Measurements from ENCODE around the gene ADARB1.
A peak's percentile ranks its signal among the peaks of the same experiment; 100 is the strongest.

ADARB1 gene

GRCh38 chr21:45263534-45263933, 189.2 kb downstream of the ADARB1 start:
- H3K27me3 Mint-ChIP-seq = no peaks in the 10 kb centered on the region
- H3K27ac Mint-ChIP-seq = no peak overlapping the region
- no peak overlapping the region for H3K4me3 Mint-ChIP-seq

DNA sequence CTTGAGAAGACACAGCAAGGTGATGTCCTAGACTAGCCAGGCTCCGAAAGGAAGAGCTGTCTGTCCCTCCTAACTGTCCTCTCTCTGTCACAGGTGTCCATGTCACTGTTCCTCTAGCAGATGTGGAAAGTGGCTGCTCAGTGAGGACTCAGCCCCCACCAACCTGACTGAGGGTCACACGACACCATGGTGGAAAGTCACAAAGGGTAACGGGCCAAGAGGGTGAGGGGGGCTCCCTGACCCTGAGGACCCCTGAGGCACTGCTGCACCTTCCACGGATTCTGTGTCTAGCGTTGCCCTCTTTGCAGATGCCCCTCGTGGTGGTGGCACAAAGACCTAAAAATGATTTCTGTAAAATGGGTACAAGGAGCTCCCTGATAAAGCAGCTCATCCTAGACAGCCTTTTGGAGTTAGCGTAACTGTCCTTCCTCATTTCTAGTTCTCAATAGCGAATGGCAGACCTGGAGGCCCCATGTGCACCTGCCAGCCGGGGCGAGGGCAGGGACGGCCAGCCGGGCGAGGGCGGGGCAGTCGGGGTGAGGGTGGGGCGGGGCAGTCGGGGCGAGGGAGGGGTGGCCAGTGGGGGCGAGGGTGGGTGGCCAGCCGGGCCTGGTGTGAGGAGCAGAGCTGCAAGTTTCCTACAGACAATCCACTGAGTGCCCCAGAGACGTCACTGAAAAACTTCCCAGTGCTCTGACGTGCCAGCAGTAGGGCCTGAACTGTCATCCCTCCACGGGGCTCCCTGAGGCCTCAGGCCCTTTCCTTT, 189.9 kb downstream of the ADARB1 start:
- H3K27ac Mint-ChIP-seq = no peak overlapping the region
- ATAC-seq = no peak
- H3K4me3 Mint-ChIP-seq = no peak overlapping the region
- H3K27me3 Mint-ChIP-seq = no peaks in the 10 kb centered on the region
- DNase-seq = no peak
- H3K9me3 Mint-ChIP-seq = no peaks in the 10 kb centered on the region
- peaks cover 20% of the 10 kb centered on the region for H3K36me3 Mint-ChIP-seq (ENCODE audit: low read depth)
- H3K4me1 Mint-ChIP-seq = peaks cover 17% of the 10 kb centered on the region

More at GRCh38 chr21:45263534-45263933, 189.2 kb downstream of the ADARB1 start:
- ATAC-seq (no peak), DNase-seq (no peak)
- H3K36me3 Mint-ChIP-seq (ENCODE audit: low read depth) = peaks cover 20% of the 10 kb centered on the region
- no peaks in the 10 kb centered on the region for H3K9me3 Mint-ChIP-seq
- H3K4me1 Mint-ChIP-seq = peaks cover 17% of the 10 kb centered on the region

DNA sequence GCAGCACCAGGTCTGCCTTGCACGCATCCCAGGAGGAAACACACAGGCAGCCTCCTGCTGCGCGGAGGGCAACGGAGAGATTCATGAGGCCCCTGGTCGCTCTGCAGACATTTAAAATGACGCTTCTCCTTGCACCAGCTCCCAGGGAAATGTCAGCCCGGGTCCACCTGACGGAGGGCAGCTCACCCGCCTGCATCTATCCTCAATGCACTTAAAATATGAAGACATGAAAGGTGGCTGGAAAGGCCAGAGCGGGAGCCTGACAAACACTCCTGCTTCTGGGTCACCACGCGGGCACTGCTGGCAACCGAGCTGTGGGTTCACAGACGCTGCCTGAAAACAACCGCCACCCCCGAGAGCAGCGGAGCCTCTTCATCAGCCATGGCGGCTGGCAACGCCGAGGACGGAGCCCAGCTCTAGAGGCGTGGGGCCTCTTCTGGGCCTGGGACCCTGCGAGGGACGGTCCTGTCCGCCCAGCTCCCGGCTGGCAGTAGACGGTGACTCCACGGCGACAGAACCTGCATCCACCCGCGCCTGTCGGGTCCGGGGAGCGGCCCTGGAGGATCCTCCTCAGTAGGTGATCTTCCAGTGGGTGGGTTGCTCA, 190.6 kb downstream of the ADARB1 start:
- no peak for ATAC-seq
- no peaks in the 10 kb centered on the region for H3K27me3 Mint-ChIP-seq
- peaks cover 22% of the 10 kb centered on the region for H3K36me3 Mint-ChIP-seq (ENCODE audit: low read depth)
- H3K4me1 Mint-ChIP-seq = peaks cover 17% of the 10 kb centered on the region
- no peak overlapping the region for H3K4me3 Mint-ChIP-seq
- no peaks in the 10 kb centered on the region for H3K9me3 Mint-ChIP-seq
- H3K27ac Mint-ChIP-seq = no peak overlapping the region
- no peak for DNase-seq

DNA sequence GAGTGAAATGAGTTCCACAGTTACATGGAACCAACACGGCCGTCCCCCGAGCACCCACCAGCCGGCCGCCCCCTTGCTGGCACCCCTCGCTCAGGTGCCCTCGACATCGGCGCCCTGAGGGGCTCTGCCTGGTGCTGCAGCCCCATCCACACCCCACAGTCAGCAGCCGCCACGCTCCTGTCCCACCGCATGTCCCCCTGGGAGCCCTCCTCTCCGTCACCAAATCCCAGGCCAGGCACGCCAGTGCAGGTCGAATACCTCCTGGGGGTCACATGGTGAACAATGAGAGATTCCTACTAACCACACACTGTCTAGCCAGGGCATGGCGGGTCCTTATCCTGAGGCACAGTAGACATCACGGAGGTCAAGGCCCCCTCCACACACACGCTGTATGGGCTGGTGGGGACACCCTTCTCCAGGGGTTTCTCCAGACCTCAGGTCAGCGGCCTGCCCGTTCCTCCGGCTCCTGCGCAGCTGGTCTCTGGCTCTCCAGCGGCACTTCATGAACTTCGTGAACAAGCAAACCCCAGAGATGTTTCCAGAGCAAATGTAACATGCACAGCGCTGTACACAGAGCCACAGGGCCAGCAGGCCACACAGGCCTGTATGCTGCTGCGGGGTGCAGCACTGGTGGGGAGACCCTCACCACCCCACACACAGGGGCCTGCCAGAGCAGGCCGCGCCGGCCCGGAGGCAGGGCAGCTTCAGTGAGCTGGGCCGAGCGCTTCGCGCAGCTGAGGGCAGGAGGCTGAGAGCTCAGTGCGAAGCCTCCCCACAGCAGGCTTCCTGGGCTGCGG, 191.5 kb downstream of the ADARB1 start:
- no peaks in the 10 kb centered on the region for H3K9me3 Mint-ChIP-seq
- DNase-seq = peak; percentile 3
- H3K4me3 Mint-ChIP-seq = no peak overlapping the region
- H3K27me3 Mint-ChIP-seq = no peaks in the 10 kb centered on the region
- no peak for ATAC-seq
- no peak overlapping the region for H3K27ac Mint-ChIP-seq
- peaks cover 17% of the 10 kb centered on the region for H3K4me1 Mint-ChIP-seq
- H3K36me3 Mint-ChIP-seq (ENCODE audit: low read depth) = peaks cover 22% of the 10 kb centered on the region

- H3K4me3 Mint-ChIP-seq = no peak overlapping the region
- DNase-seq = peak; percentile 39
- peak; percentile 88 for ATAC-seq
- peak overlapping the region; percentile 9 for H3K27ac Mint-ChIP-seq
- H3K9me3 Mint-ChIP-seq = no peaks in the 10 kb centered on the region
- peaks cover 22% of the 10 kb centered on the region for H3K36me3 Mint-ChIP-seq (ENCODE audit: low read depth)
- H3K4me1 Mint-ChIP-seq = peaks cover 17% of the 10 kb centered on the region
- H3K27me3 Mint-ChIP-seq = no peaks in the 10 kb centered on the region
Measured at GRCh38 chr21:45266518-45267389, 192.4 kb downstream of the ADARB1 start.

DNA sequence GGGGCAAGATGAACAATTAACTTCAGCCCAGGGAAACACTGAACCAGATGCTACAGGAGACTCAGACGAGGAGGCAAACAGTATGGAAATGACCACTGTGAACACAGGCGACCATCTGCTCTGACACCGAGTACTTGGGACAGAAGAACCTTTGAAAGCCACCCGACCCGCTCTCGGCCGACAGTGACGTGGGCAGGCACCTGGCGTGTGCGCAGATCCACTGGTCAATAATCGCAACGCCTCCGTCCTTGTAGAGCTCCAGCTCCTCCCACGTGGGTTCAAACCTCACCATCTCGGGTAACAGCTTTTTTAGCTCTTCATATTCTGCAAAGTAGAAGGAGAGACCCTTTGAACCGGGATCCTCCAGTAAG, 193.0 kb downstream of the ADARB1 start:
- ATAC-seq (no peak), DNase-seq (peak; percentile 0)
- Mint-ChIP-seq H3K4me3 (no peak overlapping the region), H3K27ac (no peak overlapping the region), H3K27me3 (no peaks in the 10 kb centered on the region), H3K36me3 (ENCODE audit: low read depth) (peaks cover 22% of the 10 kb centered on the region), H3K4me1 (peaks cover 17% of the 10 kb centered on the region), H3K9me3 (no peaks in the 10 kb centered on the region)

DNA sequence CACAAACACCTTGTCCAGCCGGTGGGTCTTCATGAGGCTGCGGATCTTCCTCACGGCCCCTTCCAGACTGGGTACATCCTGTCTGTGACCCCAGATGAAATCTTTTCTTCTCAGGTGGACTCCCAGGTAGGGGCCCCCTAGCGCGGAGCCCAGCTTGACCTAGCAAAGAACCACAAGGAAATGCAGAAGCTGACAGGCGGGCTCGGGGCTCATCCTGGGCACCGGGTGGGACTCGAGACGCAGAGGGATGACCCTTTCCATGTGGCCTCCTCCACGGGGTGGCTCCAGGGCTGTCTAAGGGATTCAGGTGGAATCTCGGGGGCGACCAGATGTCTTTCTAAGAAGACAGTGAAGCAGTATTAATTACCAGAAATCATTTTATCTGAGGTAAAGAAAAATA, 195.5 kb downstream of the ADARB1 start:
- Mint-ChIP-seq H3K4me3 (no peak overlapping the region), H3K36me3 (ENCODE audit: low read depth) (peaks cover 15% of the 10 kb centered on the region), H3K27ac (no peak overlapping the region), H3K4me1 (peaks cover 17% of the 10 kb centered on the region), H3K9me3 (no peaks in the 10 kb centered on the region), H3K27me3 (no peaks in the 10 kb centered on the region)
- ATAC-seq = no peak
- no peak for DNase-seq

- Mint-ChIP-seq H3K27me3 (no peaks in the 10 kb centered on the region), H3K4me3 (no peak overlapping the region), H3K4me1 (peaks cover 17% of the 10 kb centered on the region), H3K36me3 (ENCODE audit: low read depth) (peaks cover 15% of the 10 kb centered on the region), H3K27ac (no peak overlapping the region), H3K9me3 (no peaks in the 10 kb centered on the region)
- ATAC-seq = no peak
- DNase-seq = no peak
Measured at GRCh38 chr21:45270306-45270821, 196.0 kb downstream of the ADARB1 start.

All from activated naive CD8-positive, alpha-beta T cell treated with anti-CD3 and anti-CD28 coated beads, Interleukin-2, amount 50 U/mL, for 24 hours (primary cell).